CD14-positive monocyte (primary cell): ENCODE results near the gene COG7. TPM values are rescaled to one million over a fixed set of nuclear protein-coding genes. Genes with fewer than 3 reads are reported as not detected.

Experiments used
- DNase-seq, 3 donors: peaks; one replicate each; pipeline ENCODE4 v3.0.0-alpha.2; 2011 to 2022
- H2AFZ ChIP-seq: 2 replicates; pipeline ENCODE4 v1.6.0; 2012; ENCODE audit warnings: mild to moderate bottlenecking, low read depth, low read length, inconsistent platforms; ENCODE audit not compliant: insufficient read depth, poor library complexity, severe bottlenecking
- H3K27ac ChIP-seq, 2 donors: 1 replicate in 1 of 2; 2 replicates in 1 of 2; pipeline ENCODE4 v1.5.1; 2012 to 2013; ENCODE audit warnings: low read length in 2 of 2, control low read depth in 1 of 2, inconsistent platforms in 1 of 2, low read depth in 1 of 2, mild to moderate bottlenecking in 1 of 2
- H3K27me3 ChIP-seq, 2 donors: one replicate each; pipeline versions ENCODE4 v1.6.0 to v1.6.1; 2011 to 2013; ENCODE audit warnings: low read length in 2 of 2; ENCODE audit not compliant: control insufficient read depth in 2 of 2, insufficient read depth in 2 of 2
- H3K36me3 ChIP-seq, 2 donors: replicated peaks in 1 of 2; 1 replicate in 1 of 2; 2 replicates in 1 of 2; pipeline versions ENCODE4 v1.5.1 to v1.6.1; 2012 to 2013; ENCODE audit warnings: low read length in 2 of 2, control low read depth in 1 of 2, inconsistent platforms in 1 of 2, mild to moderate bottlenecking in 1 of 2; ENCODE audit not compliant: insufficient read depth in 2 of 2, control insufficient read depth in 1 of 2
- H3K4me1 ChIP-seq, 2 donors: 1 replicate in 1 of 2; 2 replicates in 1 of 2; pipeline versions ENCODE4 v1.5.1 to v1.6.1; 2012 to 2013; ENCODE audit warnings: low read length in 2 of 2, control low read depth in 1 of 2, inconsistent platforms in 1 of 2, mild to moderate bottlenecking in 1 of 2, moderate library complexity in 1 of 2; ENCODE audit not compliant: insufficient read depth in 2 of 2, control insufficient read depth in 1 of 2
- H3K4me2 ChIP-seq: replicated peaks from 2 replicates; pipeline ENCODE3; 2012; ENCODE audit warnings: low read length, moderate library complexity, mild to moderate bottlenecking; ENCODE audit not compliant: poor library complexity, severe bottlenecking; ENCODE audit errors: extremely low read depth
- H3K4me3 ChIP-seq, 3 experiments: fragments of 200-600 bp in 1 of 3; sonication (generic) in 1 of 3; replicated peaks in 1 of 3; 1 replicate in 2 of 3; 2 replicates in 1 of 3; pipeline ENCODE4 v1.5.1; 2011 to 2013; ENCODE audit warnings: low read length in 3 of 3, mild to moderate bottlenecking in 3 of 3, control low read depth in 2 of 3, low read depth in 2 of 3, inconsistent platforms in 1 of 3, moderate library complexity in 1 of 3
- H3K79me2 ChIP-seq: 2 replicates; pipeline ENCODE4 v1.6.0; 2012; ENCODE audit warnings: mild to moderate bottlenecking, control low read depth, inconsistent platforms, low read length, moderate library complexity; ENCODE audit not compliant: insufficient read depth
- H3K9ac ChIP-seq: 2 replicates; pipeline ENCODE4 v1.6.0; 2017; ENCODE audit warnings: low read length, mild to moderate bottlenecking; ENCODE audit not compliant: insufficient read depth, poor library complexity, severe bottlenecking
- H3K9me3 ChIP-seq, 2 donors: replicated peaks in 1 of 2; 1 replicate in 1 of 2; 2 replicates in 1 of 2; pipeline versions ENCODE4 v1.5.1 to v1.6.1; 2012 to 2013; ENCODE audit warnings: low read length in 2 of 2, control low read depth in 1 of 2; ENCODE audit not compliant: control insufficient read depth in 1 of 2, insufficient read depth in 1 of 2
- H4K20me1 ChIP-seq: 2 replicates; pipeline ENCODE4 v1.6.0; 2012; ENCODE audit warnings: mild to moderate bottlenecking, low read length, control low read depth, moderate library complexity; ENCODE audit not compliant: insufficient read depth
- H3K27ac Mint-ChIP-seq, 7 donors: one replicate each; pipeline ENCODE4 v1.8.0; 2020; ENCODE audit warnings: mild to moderate bottlenecking in 7 of 7, mixed read lengths in 7 of 7, moderate library complexity in 6 of 7, inconsistent platforms in 2 of 7
- H3K27me3 Mint-ChIP-seq, 3 donors: one replicate each; pipeline ENCODE4 v1.8.0; 2021 to 2022; ENCODE audit warnings: low read depth in 3 of 3, mild to moderate bottlenecking in 3 of 3, mixed read lengths in 3 of 3, moderate library complexity in 3 of 3, inconsistent platforms in 1 of 3
- H3K36me3 Mint-ChIP-seq, 2 donors: one replicate each; pipeline ENCODE4 v1.8.0; 2020; ENCODE audit warnings: mixed read lengths in 2 of 2, inconsistent platforms in 1 of 2, mild to moderate bottlenecking in 1 of 2
- H3K4me1 Mint-ChIP-seq: one replicate; pipeline ENCODE4 v1.8.0; 2020; ENCODE audit warnings: mild to moderate bottlenecking, mixed read lengths
- H3K4me3 Mint-ChIP-seq, 2 donors: one replicate each; pipeline ENCODE4 v1.8.0; 2020; ENCODE audit warnings: mild to moderate bottlenecking in 2 of 2, mixed read lengths in 2 of 2, moderate library complexity in 1 of 2
- H3K9me3 Mint-ChIP-seq, 7 donors: one replicate each; pipeline ENCODE4 v1.8.0; 2020 to 2022; ENCODE audit warnings: mixed read lengths in 7 of 7, mild to moderate bottlenecking in 6 of 7, moderate library complexity in 6 of 7, inconsistent platforms in 2 of 7
- WGBS: methylation state at CpG from one replicate; pipeline ENCODE4 v1.1.5; 2013; ENCODE audit warnings: missing lambda C conversion rate; ENCODE audit not compliant: insufficient coverage; 5-methylcytosine and 5-hydroxymethylcytosine counted together
- intact Hi-C, 2 donors: fragments of 100-400 bp; cut with micrococcal nuclease; formaldehyde crosslinking; loops; one replicate each; pipeline versions ENCODE4 v1.15.0 to v1.15.1; 2023
- polyA plus RNA-seq, 3 donors: library from polyadenylated mRNA; depleted of rRNA in 1 of 3; unstranded in 2 of 3; stranded (reverse) in 1 of 3; fragments of 300-500 nt in 2 of 3; fragments of >200 nt in 1 of 3; fragmentation: Illumina TruSeq in 2 of 3; gene quantifications; 1 replicate in 2 of 3; 2 replicates in 1 of 3; pipeline ENCODE4 v1.2.3, GENCODE V29; 2012 to 2021
- TF ChIP-seq, protein P1 (sequence below): fragments of 200-600 bp; IDR thresholded peaks from one replicate; pipeline ENCODE4 v1.8.0; 2022; ENCODE audit warnings: antibody characterized with exemption, mild to moderate bottlenecking

The COG7 gene
- polyA plus RNA-seq, 3 donors = 6.6 to 28.8 (median 8.0) TPM

- Mint-ChIP-seq H3K4me1 (no peaks in the 10 kb centered on the region), H3K27ac (peak overlapping the region in 1 of 7 donors; percentile 62), H3K9me3 (no peaks in the 10 kb centered on the region), H3K27me3 (peaks cover 0 to 2% (median 1%) of the 10 kb centered on the region in 3 donors), H3K4me3 (no peak overlapping the region), H3K36me3 (peaks cover 40 to 54% of the 10 kb centered on the region in 2 donors)
- no peaks in the 10 kb centered on the region for H3K4me1 ChIP-seq
- H3K36me3 ChIP-seq = peaks cover 29 to 51% of the 10 kb centered on the region in 2 donors
- H3K27me3 ChIP-seq = no peaks in the 10 kb centered on the region
- H3K79me2 ChIP-seq = no peaks in the 10 kb centered on the region
- no peak overlapping the region for H3K27ac ChIP-seq
- H3K9ac ChIP-seq = no peak overlapping the region
- H4K20me1 ChIP-seq = no peaks in the 10 kb centered on the region
- DNase-seq = no peak
- 99% methylated on average over 8 of the region's 8 CpGs for WGBS
- TF ChIP-seq, protein P1, sequence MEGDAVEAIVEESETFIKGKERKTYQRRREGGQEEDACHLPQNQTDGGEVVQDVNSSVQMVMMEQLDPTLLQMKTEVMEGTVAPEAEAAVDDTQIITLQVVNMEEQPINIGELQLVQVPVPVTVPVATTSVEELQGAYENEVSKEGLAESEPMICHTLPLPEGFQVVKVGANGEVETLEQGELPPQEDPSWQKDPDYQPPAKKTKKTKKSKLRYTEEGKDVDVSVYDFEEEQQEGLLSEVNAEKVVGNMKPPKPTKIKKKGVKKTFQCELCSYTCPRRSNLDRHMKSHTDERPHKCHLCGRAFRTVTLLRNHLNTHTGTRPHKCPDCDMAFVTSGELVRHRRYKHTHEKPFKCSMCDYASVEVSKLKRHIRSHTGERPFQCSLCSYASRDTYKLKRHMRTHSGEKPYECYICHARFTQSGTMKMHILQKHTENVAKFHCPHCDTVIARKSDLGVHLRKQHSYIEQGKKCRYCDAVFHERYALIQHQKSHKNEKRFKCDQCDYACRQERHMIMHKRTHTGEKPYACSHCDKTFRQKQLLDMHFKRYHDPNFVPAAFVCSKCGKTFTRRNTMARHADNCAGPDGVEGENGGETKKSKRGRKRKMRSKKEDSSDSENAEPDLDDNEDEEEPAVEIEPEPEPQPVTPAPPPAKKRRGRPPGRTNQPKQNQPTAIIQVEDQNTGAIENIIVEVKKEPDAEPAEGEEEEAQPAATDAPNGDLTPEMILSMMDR = no peak
- no peak overlapping the region for H3K4me2 ChIP-seq
- no peak overlapping the region for H3K4me3 ChIP-seq
- no peaks in the 10 kb centered on the region for H3K9me3 ChIP-seq
- H2AFZ ChIP-seq = no peak overlapping the region
- intact Hi-C loops = no loop called here
Measured at GRCh38 chr16:23387666-23388065, 65.3 kb downstream of the COG7 start.

DNA sequence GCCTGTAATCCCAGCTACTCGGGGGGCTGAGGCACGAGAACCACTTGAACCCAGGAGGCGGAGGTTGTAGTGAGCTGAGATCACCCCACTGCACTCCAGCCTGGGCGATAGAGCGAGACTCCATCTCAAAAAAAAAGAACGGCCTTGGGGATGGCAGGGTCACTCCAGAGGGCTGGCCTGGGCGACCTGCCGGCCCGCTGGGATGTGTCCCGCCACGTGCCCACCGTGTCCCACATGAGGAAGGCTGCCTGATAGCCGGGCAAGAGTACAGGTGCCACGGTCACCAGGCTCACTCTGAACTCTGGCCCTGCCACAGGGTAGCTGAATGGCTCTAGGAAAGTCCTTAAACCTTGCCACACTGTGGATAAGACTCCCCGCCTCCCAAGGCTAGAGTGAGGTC, 67.5 kb downstream of the COG7 start:
- DNase-seq = no peak
- Histone ChIP-seq H2AFZ (no peak overlapping the region), H3K4me3 (no peak overlapping the region), H3K79me2 (no peaks in the 10 kb centered on the region), H3K4me1 (no peaks in the 10 kb centered on the region), H4K20me1 (no peaks in the 10 kb centered on the region), H3K4me2 (no peak overlapping the region), H3K9ac (no peak overlapping the region), H3K27ac (no peak overlapping the region), H3K9me3 (no peaks in the 10 kb centered on the region), H3K36me3 (peaks cover 8 to 29% of the 10 kb centered on the region in 2 donors), H3K27me3 (no peaks in the 10 kb centered on the region)
- intact Hi-C loops = no loop called here
- WGBS = 98% methylated on average over 11 of the region's 15 CpGs
- no peaks in the 10 kb centered on the region for H3K9me3 Mint-ChIP-seq
- H3K4me3 Mint-ChIP-seq = no peak overlapping the region
- H3K36me3 Mint-ChIP-seq = peaks cover 19 to 32% of the 10 kb centered on the region in 2 donors
- no peak overlapping the region for H3K27ac Mint-ChIP-seq
- TF ChIP-seq, protein P1 = no peak
- H3K4me1 Mint-ChIP-seq = no peaks in the 10 kb centered on the region
- peaks cover 0 to 2% (median 0%) of the 10 kb centered on the region in 3 donors for H3K27me3 Mint-ChIP-seq
